Measurements from ENCODE around the gene MTHFD1L.

GRCh38 chr6:150991487-150991886, 126.0 kb downstream of the MTHFD1L start:
- TF ChIP-seq CTCF (IDR thresholded peaks at IDR 0.05) (no peak), EP300 (IDR thresholded peaks at IDR 0.05) (no peak), POLR2A (IDR thresholded peaks at IDR 0.05; ENCODE audit: low read depth) (no peak)
